ENCODE results near the gene STYXL2.

STYXL2 gene

GRCh38 chr1:167104256-167104633, 10.4 kb downstream of the STYXL2 start:
- no peak for TF ChIP-seq CTCF (IDR thresholded peaks at IDR 0.05; ENCODE audit: low read depth, low read length, missing control alignments)
- no peak overlapping the region for H3K4me3 ChIP-seq (replicated peaks; ENCODE audit: low read depth, low read length)

GRCh38 chr1:167105271-167106118, 11.6 kb downstream of the STYXL2 start:
- TF ChIP-seq CTCF (IDR thresholded peaks at IDR 0.05; ENCODE audit: low read depth, low read length, missing control alignments): no peak
- H3K4me3 ChIP-seq (replicated peaks; ENCODE audit: low read depth, low read length): no peak overlapping the region
- DNase-seq (ENCODE audit: extremely low read depth, low read depth): no peak

More at GRCh38 chr1:167104256-167104633, 10.4 kb downstream of the STYXL2 start:
- DNase-seq (ENCODE audit: extremely low read depth, low read depth): no peak

GRCh38 chr1:167106119-167106461, 12.2 kb downstream of the STYXL2 start:
- H3K4me3 ChIP-seq (replicated peaks; ENCODE audit: low read depth, low read length): no peak overlapping the region
- TF ChIP-seq CTCF (IDR thresholded peaks at IDR 0.05; ENCODE audit: low read depth, low read length, missing control alignments): no peak
- no peak for DNase-seq (ENCODE audit: extremely low read depth, low read depth)

GRCh38 chr1:167107456-167107855, 13.6 kb downstream of the STYXL2 start:
- TF ChIP-seq CTCF (IDR thresholded peaks at IDR 0.05; ENCODE audit: low read depth, low read length, missing control alignments): no peak
- DNase-seq (ENCODE audit: extremely low read depth, low read depth): no peak
- H3K4me3 ChIP-seq (replicated peaks; ENCODE audit: low read depth, low read length): no peak overlapping the region

- no peak overlapping the region for H3K4me3 ChIP-seq (replicated peaks; ENCODE audit: low read depth, low read length)
- no peak for TF ChIP-seq CTCF (IDR thresholded peaks at IDR 0.05; ENCODE audit: low read depth, low read length, missing control alignments)
- no peak for DNase-seq (ENCODE audit: extremely low read depth, low read depth)
Observed at GRCh38 chr1:167109125-167109524, 15.2 kb downstream of the STYXL2 start.

- H3K4me3 ChIP-seq (replicated peaks; ENCODE audit: low read depth, low read length): no peak overlapping the region
- no peak for TF ChIP-seq CTCF (IDR thresholded peaks at IDR 0.05; ENCODE audit: low read depth, low read length, missing control alignments)
- no peak for DNase-seq (ENCODE audit: extremely low read depth, low read depth)
Observed at GRCh38 chr1:167110586-167110985, 16.7 kb downstream of the STYXL2 start.

All from HFF-Myc (cell line).